DLD1 (cell line): ENCODE data around the gene SYT1.

Experiments used
- in situ Hi-C: cut with HindIII; loops from 2 replicates; pipeline ENCODE4 v1.10.0; 2017; ENCODE audit warnings: low sequenced_read_pairs

Gene SYT1

DNA sequence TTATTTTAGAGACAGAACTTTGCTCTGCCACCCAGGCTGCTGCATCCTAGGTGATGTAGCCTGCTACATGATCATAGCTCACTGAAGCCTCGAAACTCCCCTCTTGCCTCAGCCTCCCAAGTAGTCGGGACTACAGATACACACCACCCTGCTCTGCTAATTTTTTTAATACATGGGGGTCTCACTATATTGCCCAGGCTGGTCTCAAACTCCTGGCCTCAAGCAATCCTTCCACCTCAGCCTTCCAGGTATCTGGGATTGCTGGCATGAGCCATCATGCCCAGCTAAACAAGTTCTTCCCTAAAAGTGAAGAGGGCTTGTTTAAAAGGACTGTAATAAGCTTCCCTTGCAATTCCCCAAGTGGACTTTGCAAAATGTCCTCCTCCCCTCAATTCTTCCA is 515.8 kb downstream of the SYT1 start:
- in situ Hi-C loops: no loop called here

DNA sequence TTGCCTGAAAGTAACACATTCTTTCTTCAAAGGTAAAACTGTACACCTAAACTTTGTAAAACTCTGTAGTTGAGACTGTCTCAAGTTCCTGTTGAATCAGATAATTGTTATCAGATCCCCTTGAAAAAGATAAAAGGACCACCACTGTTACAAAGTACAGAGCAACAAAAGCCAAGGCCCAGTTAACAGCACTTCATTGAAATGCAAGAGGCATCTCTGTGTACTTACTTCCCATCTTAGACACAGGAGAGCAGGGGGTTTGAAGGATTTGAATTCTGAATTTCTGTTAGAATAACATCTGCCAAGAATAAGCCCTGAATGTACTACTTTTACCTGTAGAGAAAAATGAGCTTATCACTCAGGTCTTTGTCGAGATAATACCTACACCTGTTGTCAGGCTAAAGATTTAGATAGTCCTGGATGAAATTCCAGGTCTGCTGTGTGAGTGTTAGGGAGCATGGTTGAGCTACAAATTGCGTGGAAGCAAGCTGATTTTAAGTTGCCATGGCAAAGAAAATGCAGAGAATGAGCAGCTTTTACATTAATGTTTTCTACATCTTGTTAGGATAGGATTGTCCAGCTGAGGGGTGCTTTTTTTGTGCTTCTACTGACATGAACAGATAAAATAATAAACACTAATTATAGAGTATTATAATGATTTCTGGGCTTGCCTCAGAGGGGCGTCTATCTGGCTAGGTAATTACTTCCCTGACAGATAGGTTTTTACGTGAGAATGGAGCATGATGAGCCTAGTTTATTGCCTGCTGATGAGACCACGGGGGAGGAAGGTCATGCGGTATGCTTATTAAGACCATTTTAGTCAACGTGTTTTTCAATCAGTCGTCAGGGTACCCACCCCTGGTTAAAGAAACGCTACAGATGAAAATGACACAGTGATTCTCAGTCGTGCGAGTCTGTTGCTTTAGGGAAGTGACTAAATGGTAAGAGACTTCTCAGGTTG is 517.0 kb downstream of the SYT1 start:
- in situ Hi-C loops: no loop called here

- in situ Hi-C loops: no loop called here
Measured at GRCh38 chr12:79384551-79384950, 520.0 kb downstream of the SYT1 start.

DNA sequence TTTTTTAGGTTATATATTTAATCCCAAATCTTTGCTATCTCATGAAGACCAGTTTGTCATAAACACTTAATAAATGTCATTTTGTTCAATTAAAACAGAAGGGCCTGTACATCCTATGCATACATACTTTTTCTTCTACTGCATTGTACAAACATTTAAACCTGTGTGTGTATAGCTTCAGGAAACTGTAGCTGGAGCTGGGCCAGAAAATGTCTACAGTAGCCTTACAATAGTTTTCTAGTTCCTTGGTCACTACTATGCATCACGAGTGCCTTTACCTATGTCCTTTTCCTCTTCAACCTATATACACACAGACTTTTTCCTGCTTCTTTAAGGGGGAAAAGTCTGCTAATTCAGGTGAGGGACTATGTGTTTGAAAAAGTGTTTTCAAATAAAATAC is 523.4 kb downstream of the SYT1 start:
- in situ Hi-C loops: no loop called here

GRCh38 chr12:79393842-79394241 is 529.3 kb downstream of the SYT1 start:
- in situ Hi-C loops: no loop called here

- in situ Hi-C loops: no loop called here
Measured at GRCh38 chr12:79397609-79398008, 533.0 kb downstream of the SYT1 start.

- in situ Hi-C loops: no loop called here
Measured at GRCh38 chr12:79400481-79400880, 535.9 kb downstream of the SYT1 start.

DNA sequence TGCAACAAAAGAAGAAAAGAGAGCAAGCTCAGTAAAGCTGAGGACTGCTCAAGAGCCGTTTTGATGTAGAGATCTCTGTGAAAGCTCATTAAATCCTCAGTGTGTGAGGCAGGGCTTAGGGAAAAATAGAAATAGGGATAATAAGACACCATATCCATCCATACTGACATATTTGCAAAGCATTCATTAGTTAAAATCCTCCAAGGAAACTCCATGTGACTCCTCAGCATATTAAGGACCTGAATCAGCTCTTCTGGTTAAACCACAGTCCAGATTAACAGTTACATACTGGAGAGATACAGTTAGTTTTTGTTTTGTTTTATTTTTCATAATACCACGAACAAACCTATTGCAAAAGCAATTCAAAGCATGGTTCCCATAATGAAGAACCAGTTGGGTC is 538.0 kb downstream of the SYT1 start:
- in situ Hi-C loops: no loop called here

GRCh38 chr12:79406993-79407392 is 542.4 kb downstream of the SYT1 start:
- in situ Hi-C loops: no loop called here

DNA sequence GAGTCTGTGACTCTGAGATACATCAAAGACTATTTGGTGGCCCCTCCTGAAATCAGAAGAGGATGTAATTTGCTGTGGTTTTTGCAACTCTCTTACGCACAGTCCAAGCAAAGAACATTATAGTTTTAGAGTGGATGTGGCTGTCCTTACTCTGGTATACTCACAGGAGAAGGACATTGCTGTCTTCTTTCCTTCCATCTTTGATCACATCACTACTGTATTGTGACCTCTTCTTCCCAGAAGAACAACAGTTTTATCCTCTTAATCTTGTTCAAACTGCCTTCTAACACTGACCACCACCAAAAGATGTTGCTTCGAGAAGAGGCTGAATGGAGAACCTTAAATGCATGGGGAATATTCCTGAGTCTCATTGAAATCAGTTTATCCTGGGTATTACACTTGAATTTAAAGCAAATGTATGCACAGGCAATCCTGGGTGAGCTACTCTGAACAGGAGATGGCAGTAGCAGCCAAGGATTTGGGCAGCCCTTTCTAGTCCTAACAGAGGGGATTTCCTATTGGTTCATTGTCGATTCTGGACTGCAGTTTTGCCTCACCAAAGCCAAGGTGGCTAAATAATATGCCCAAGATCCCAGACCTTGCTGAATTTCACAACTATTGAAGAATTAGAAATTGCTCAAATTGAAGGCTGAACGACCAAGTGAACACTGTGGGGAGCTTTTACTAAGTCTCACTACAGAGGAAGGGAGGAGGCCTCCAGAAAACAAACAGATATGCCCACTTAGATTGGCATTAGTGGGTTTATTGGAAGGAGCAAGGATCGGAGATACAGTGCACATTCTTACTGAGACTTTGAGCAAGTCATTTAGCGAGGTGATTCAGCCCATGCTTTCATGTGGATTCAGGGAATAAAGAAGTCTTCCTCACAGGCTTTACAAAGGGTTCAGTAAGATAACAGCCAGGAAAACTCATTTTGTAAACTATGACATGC is 543.4 kb downstream of the SYT1 start:
- in situ Hi-C loops: no loop called here

DNA sequence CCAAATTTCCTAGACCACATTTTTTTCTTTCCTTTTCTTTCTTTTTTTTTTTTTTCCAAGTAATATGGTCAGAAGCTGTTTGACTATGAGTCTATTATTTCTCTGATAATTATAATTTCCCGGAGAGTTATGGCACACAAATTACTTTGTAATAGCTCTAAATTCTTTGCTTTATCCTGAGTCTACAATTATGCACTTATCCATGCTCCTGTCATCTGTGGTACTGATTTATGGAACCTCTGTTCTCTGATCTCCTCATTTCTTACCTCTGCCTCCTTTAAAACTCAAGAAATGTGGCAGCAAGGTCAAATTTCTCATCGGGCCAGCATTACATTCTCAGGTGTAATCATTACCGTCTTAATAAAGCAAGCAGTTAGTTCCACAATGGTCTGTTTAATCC is 544.1 kb downstream of the SYT1 start:
- in situ Hi-C loops: no loop called here

- in situ Hi-C loops: no loop called here
Measured at GRCh38 chr12:79409562-79409961, 545.0 kb downstream of the SYT1 start.

DNA sequence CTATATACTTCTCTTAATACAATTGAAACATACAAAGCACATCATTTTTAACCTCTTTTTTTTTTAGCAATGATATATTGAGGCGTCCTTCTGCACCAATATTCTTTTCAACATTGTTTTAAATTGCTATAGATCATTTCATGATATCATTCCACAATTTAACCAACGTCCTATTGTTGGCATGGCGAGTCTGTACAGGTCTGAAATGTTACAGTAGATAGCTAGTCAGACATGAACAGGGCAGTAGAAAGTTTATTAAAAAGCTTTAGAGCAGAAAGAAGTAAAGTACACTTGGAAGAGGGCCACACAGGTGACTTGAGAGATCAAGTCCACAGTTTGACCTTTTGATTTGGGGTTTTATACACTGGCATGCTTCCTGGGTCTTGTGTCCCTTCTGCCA is 547.2 kb downstream of the SYT1 start:
- in situ Hi-C loops: no loop called here

GRCh38 chr12:79413796-79414195 is 549.2 kb downstream of the SYT1 start:
- in situ Hi-C loops: no loop called here

- in situ Hi-C loops: no loop called here
Measured at GRCh38 chr12:79414252-79414651, 549.7 kb downstream of the SYT1 start.

- in situ Hi-C loops: no loop called here
Measured at GRCh38 chr12:79415321-79415720, 550.7 kb downstream of the SYT1 start.

DNA sequence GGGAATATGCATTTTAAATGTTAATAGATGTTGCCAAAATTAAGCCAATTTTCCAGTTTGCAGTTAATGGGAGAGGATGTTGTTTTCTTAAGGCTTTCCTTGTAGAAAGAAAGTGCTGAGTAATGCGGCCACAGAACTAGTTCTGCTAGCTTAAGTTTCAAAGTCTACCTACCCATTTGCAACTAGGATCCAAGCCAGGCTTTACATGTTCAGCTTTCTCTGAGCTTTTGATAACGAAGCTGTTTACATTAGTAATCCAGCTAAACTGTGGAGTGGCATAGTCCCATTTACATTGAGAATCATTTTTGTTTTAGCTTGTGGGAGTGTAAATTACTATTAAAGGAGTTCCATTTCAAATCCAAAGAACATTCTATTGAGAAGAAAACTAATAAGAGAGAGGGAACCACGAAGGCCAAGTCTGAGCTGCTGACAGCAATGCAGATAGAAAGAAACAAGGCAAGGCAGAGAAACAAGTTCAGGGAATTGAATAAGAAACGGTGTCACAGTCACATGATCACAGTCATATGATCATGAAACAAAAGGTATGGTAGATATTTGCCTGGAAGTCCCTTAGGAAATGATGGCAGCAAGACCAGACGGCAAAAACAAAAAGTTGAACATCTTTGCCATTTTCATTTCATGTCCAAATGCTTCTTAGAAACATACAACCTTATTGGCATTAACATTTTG is 551.3 kb downstream of the SYT1 start:
- in situ Hi-C loops: no loop called here

DNA sequence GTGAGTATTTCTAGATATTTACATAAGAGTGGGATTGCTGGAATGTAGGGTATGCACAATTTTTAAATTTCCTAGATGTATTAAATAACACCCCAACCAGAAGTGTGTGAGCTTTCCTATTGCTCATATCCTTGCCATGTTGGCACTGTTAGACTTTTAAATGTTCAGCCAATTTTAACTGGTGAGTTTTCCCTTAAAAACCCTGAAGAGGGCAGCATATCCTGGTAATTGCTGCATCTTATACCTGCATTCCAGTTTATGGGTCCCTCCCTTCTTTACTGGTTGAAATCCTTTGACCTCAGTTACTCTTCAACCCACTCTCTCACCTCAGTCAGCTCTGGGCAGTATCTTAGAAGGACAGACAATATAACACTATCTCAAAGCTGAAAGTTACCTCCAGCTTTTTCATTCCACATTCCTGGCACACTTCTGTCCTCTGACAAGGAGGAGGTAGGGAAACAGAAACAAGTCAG is 555.6 kb downstream of the SYT1 start:
- in situ Hi-C loops: no loop called here

GRCh38 chr12:79421236-79421740 is 556.7 kb downstream of the SYT1 start:
- in situ Hi-C loops: no loop called here

DNA sequence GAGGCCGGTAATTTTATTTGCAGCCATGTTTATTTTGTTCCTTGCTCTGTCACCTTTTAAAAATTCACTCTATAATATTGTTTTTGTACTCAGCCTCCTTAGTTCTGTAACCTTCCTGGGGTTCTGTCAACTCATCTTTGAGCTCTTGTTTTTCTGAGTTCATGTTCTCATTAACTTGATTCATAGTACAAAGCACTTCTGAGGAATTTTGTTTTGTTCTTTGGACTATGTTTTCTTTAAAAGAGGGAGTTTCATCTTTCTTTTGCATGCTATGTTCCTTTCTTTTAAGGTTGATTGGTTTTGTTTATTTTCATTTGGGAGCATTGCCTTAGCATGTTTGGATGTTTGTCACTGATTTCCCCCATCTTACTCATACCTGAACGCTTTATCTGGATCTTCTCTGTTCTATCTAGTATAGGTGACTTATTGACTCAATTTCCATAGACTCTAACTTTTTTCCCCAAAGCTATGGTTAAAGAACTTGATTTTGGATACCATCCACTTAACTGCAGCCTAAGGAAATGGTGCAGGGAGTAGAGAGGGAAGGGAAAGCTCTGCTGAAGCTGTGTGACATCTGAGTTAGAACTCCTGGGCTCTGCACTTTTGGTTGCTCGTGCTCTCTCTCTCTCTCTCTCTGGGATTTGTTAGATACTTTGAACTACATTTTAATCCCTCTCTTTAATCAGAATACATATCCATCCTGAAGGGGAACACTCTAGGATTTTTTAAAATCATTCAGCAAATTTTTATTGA is 557.7 kb downstream of the SYT1 start:
- in situ Hi-C loops: no loop called here
